HG02763 (cell line): Measurements from ENCODE around the gene ZNF100.
A peak's percentile ranks its signal among the peaks of the same experiment; 100 is the strongest.
"Not testable (repeated sequence)": the region's sequence is repeated elsewhere in the genome, so short reads cannot be mapped to it uniquely, and the experiment has no call there.

Experiments
- ATAC-seq: cut with Tn5 transposase; IDR thresholded peaks from one replicate; pipeline ENCODE4 v1.9.1; 2021; ENCODE audit warnings: mild to moderate bottlenecking, moderate library complexity; ENCODE audit not compliant: unreplicated experiment

Gene ZNF100

DNA sequence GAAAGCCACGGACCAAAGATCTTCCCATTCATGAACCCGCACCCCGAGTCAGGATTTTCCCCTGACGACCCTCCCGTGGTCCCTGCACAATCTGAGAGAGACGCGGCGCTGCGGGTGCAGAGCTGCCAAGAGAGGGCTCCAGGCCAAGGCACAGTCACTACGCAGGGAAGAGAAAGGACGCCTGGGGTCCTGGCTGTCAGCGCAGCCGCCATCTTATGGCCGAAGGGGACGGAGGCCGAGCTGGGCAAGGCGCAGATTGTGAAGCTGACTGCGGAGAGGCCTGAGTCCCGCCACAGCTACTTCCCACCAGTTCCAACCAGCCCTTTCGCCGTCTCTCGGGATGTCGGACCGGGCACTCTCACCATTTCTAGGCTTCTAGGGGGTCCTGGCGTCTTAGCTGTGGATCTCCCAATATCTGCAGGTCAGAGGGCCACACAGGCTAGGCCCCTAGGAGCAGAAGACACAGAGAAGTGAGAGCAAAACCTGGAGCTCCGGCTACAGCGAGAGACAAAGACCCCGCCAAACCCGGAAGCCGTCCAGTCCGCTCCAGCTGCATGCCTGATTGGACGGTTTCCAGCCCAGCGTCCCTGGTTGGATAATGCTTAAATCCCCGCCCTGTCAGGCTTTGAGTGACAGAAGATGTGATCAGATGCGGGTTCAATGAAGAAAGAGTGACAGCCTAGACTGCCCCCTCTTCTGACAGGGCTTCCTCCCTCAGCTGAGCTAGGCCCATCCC, at the start of gene ZNF100:
Gene ZNF100, minus strand, starts transcription at position 515 of the 736 bp plus-strand sequence. Its CDS starts 150 bp downstream, at position 365.
- ATAC-seq, result peak; percentile 96

- ATAC-seq, result no peak
Observed at GRCh38 chr19:21812448-21812847, 45.1 kb upstream of the ZNF100 start.

GRCh38 chr19:21808400-21809000, 41.1 kb upstream of the ZNF100 start:
- ATAC-seq, result not testable (repeated sequence)

DNA sequence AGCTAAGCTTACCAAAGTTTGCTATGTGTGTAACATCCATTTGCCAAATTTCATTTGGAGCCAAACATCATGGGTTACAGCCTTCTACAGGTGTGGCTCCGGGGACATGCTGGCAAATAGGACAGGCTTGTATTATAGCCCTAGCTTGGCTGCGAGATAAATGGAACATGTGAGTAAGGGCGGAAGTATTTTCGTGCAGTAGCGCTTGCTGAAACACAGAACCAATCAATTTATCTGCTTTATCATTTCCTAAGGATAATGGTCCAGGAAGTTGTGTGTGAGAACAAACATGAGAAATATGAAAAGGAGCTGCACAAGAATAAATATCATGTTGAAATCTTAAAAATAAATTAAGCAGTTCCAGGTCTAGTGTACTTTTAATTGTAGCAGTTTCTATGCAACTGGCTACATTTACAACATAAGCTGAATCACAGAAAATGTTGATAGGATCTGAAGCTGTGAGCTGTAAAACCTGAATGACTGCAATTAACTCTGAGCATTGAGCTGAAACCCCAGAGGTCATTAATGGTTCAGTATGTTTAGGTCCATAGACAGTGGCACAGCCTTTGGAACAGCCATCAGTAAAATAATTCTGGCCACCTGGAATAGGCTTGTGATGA, 22.2 kb upstream of the ZNF100 start:
- ATAC-seq, result no peak

DNA sequence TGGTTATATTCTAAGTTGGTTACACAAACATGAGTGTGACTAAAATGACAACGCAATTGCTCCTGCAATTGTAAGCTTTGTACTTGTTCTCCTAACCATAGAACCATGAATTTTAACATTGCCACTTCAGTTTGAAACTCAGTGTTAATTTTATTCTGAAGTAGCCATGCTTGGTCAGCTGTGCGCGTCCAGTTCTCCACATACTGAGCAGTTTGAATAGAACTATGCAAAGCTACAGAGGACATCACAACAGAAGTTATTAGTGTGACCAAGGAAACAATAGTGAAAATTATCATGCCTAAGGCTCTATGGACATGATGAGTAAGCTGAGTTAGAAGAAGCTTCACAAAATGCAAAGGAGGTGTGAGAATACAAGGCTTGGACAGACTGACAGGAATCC, 19.6 kb upstream of the ZNF100 start:
- no peak for ATAC-seq

DNA sequence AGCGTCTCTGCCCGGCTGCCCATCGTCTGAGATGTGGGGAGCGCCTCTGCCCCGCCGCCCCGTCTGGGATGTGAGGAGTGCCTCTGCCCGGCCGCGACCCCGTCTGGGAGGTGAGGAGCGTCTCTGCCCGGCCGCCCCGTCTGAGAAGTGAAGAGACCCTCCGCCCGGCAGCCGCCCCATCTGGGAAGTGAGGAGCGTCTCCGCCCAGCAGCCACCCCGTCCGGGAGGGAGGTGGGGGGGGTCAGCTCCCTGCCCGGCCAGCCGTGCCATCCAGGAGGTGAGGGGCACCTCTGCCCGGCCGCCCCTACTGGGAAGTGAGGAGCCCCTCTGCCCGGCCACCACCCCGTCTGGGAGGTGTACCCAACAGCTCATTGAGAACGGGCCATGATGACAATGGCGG, 8.4 kb upstream of the ZNF100 start:
- ATAC-seq, result not testable (repeated sequence)

DNA sequence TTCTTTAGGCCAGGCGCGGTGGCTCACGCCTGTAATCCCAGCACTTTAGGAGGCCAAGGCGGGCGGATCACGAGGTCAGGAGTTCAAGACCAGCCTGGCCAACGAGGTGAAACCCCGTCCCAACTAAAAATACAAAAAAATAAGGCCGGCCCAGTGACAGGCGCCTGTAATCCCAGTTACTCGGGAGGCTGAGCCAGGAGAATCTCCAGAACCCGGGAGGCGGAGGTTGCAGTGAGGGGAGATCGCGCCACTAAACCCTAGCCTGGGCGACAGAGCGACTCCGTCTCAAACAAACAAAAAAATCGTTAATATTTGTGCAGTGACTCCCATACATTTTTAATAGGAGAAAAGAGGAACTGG, 694 bp downstream of the ZNF100 start:
- not testable (repeated sequence) for ATAC-seq

DNA sequence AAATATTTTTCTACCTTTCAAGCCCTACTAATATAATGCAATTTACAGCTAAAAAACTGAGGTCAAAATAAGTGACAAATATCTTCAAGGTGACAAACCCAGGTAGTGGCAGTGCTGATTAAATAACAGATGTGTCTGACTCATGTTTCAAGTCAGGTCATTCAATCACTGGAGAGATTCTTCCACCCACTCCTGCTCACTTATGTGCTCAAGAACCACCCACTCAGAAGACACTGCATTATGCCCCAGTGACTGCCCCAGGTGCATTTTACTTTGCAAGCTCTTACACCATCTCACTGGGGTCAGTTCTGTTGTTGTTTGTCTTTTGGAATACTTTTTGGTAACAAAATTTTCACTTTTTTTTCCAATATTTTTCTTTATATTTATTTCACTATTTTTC, 2.2 kb downstream of the ZNF100 start:
- no peak for ATAC-seq

DNA sequence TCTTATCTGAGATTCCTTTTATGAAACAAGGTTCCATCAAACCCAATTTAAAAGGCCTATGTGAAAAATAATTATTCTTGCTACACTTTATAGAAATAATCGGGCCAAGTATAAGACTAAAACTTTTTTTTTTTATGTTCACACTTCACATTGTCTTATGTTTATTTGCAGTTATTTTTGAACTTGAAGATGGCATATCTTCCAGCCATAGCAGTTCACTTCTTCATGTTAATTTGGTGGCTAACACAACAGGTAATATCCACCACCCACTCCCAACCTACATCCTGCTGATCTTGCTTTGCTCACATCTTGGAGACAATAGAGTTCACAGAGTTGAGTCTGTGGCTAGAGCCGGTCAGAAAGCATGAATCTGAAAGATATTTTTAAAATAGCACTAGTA, 5.8 kb downstream of the ZNF100 start:
- not testable (repeated sequence) for ATAC-seq

DNA sequence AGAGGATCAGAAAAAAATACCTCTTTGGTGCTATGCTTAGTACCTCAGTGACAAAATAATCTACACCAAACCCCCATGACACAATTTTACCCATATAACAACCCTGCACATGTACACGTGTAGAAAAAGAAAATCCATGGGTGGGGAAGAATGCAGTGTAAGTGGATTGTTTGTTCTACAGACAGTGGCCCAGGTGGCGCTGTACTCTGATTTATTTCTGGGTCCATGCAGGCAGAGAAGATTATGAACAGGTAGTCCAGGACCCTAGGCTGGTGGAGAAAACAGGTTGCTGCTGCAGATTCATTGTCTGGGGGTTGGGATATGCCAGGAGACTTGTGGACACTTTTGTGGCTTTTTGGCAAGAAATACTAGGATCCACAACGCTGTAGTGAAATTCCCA, 9.1 kb downstream of the ZNF100 start:
- ATAC-seq, result no peak

GRCh38 chr19:21755555-21755954, 11.8 kb downstream of the ZNF100 start:
- ATAC-seq, result not testable (repeated sequence)

DNA sequence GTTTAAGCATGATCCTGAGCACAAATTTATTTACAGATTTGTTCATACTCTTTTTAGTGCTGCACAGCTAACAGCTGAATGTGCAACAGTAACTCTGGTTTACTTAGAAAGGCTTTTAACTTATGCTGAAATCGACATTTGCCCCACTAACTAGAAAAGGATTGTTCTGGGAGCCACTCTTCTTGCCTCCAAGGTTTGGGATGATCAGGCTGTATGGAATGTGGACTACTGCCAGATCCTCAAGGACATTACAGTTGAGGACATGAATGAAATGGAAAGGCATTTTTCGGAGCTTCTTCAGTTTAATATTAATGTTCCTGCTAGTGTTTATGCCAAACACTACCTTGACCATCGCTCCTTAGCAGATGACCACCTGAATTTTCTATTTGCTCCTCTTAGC, 16.0 kb downstream of the ZNF100 start:
- no peak for ATAC-seq

- ATAC-seq, result no peak
Observed at GRCh38 chr19:21750586-21751128, 16.7 kb downstream of the ZNF100 start.

- no peak for ATAC-seq
Observed at GRCh38 chr19:21749090-21749489, 18.3 kb downstream of the ZNF100 start.

GRCh38 chr19:21748088-21748487, 19.3 kb downstream of the ZNF100 start:
- no peak for ATAC-seq

DNA sequence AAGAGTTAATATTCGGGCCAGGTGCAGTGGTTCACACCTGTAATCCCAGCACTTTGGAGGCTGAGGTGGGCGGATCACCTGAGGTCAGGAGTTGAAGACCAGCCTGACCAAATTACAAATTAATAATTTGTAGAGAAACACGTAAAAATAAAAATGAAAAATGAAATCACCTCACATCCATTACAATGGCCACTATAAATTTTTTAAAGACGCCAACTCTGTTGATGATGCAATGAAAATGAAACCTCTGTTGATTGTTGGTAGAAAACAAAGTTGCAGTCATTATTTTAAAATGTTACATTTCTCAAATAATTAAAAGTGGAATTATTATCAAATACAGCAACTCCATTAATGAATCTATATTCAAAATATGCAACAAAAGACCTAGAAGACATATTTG, 26.8 kb downstream of the ZNF100 start:
- ATAC-seq, result no peak

DNA sequence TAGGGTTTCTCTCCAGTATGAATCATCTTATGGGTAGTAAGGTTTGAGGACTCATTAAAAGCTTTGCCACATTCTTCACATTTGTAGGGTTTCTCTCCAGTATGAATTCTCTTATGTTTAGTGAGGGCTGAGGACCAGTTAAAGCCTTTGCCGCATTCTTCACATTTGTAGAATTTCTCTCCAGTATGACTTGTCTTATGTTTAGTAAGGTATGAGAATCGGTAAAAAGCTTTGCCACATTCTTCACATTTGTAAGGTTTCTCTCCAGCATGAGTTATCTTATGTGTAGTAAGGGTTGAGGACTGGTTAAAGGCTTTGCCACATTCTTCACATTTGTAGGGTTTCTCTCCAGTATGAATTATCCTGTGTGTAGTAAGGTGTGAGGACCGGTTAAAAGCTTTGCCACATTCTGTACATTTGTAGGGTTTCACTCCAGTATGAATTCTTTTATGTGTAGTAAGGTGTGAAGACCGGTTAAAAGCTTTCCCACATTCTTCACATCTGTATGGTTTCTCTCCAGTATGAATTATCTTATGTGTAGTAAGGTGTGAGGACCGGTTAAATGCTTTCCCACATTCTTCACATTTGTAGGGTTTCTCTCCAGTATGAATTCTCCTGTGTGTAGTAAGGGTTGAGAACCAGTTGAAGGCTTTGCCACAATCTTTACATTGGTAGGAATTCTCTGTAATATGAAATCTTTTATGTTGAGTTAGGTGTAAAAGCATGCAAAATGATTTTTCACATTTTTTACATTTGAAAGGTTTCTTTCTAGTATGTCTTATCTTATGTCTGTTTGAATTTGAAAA, 40.2 kb downstream of the ZNF100 start:
- ATAC-seq, result not testable (repeated sequence)

GRCh38 chr19:21713761-21714160, 53.6 kb downstream of the ZNF100 start:
- no peak for ATAC-seq

DNA sequence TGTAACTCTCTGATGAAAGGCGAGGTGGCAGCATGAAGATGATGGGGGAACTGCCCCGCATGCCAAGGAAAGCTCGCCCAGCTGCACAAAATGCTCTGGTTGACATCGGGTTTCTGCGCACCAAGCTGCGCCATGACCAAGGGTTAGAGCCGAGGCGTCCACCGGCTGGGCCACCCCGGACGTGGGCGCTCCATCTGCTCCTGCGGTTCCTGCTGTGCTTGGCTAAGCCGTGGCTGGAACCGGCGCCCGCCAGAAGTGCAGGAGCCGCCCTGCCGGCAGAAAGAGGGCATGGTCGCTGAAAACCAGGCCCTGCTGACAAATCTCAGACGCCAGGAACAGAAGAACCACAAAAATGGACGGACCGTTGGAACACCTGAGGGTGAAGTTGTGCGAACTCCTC, 57.9 kb downstream of the ZNF100 start:
- ATAC-seq, result no peak

- not testable (repeated sequence) for ATAC-seq
Observed at GRCh38 chr19:21707878-21708277, 59.5 kb downstream of the ZNF100 start.

DNA sequence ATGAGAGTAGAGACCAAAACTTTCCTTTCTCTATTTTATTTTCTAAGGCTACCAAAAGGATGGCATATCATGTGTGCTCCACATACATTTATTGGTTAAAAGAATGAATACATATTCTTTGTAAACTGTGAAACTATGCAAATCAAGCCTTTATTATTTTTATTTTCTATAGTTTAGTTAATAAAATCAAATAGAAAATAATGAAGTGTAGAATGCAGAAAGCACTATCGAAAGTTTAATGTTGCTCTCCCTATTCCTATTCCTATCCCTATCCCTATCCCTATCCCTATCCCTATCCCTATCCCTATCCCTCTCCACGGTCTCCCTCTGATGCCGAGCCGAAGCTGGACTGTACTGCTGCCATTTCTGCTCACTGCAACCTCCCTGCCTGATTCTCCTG, 60.3 kb downstream of the ZNF100 start:
- no peak for ATAC-seq
